Dendritic cell treated with granulocyte-macrophage colony-stimulating factor and Interleukin-4, amounts not matched to agents 40 ng/mL and 50 ng/mL, for 4 days (primary cell): ENCODE data around the gene MBNL3.

Source experiments
- H3K27ac Mint-ChIP-seq: one replicate; pipeline ENCODE4 v1.8.0; 2022; ENCODE audit warnings: mild to moderate bottlenecking, mixed read lengths
- H3K27me3 Mint-ChIP-seq: one replicate; pipeline ENCODE4 v1.8.0; 2022; ENCODE audit warnings: mild to moderate bottlenecking, mixed read lengths
- H3K36me3 Mint-ChIP-seq: one replicate; pipeline ENCODE4 v1.8.0; 2022; ENCODE audit warnings: low read depth, mixed read lengths
- H3K4me1 Mint-ChIP-seq: one replicate; pipeline ENCODE4 v1.8.0; 2022; ENCODE audit warnings: low read depth, mixed read lengths
- H3K4me3 Mint-ChIP-seq: one replicate; pipeline ENCODE4 v1.8.0; 2022; ENCODE audit warnings: mild to moderate bottlenecking, moderate library complexity, mixed read lengths
- H3K9me3 Mint-ChIP-seq: one replicate; pipeline ENCODE4 v1.8.0; 2022; ENCODE audit warnings: mixed read lengths
- intact Hi-C: fragments of 100-400 bp; cut with micrococcal nuclease; formaldehyde crosslinking; loops from one replicate; pipeline ENCODE4 v1.15.0; 2022

MBNL3 gene

GRCh38 chrX:132488819-132489577 lies at the start of gene MBNL3:
MBNL3 (minus strand) TSS chrX:132489038; CDS start chrX:132439611, 49,427 bp downstream.
- H3K4me3 Mint-ChIP-seq: peak within 1 kb of the TSS; percentile 96
- no peaks in the 10 kb centered on the region for H3K9me3 Mint-ChIP-seq
- H3K27ac Mint-ChIP-seq: peak within 1 kb of the TSS; percentile 99
- H3K36me3 Mint-ChIP-seq: peaks cover 6% of the 10 kb centered on the region
- intact Hi-C loops: loop anchor here (5.0 to 10.0 kb wide), 2 partner anchors 267 to 674 kb away; no protein-coding TSS in a partner anchor
- H3K4me1 Mint-ChIP-seq: peaks cover 11% of the 10 kb centered on the region
- H3K27me3 Mint-ChIP-seq: no peaks in the 10 kb centered on the region

- no peaks in the 10 kb centered on the region for H3K9me3 Mint-ChIP-seq
- H3K4me3 Mint-ChIP-seq: no peak overlapping the region
- no peaks in the 10 kb centered on the region for H3K36me3 Mint-ChIP-seq
- H3K4me1 Mint-ChIP-seq: no peaks in the 10 kb centered on the region
- H3K27ac Mint-ChIP-seq: no peak overlapping the region
- H3K27me3 Mint-ChIP-seq: no peaks in the 10 kb centered on the region
- intact Hi-C loops: no loop called here
These were observed 44.6 kb upstream of the MBNL3 start for GRCh38 chrX:132533409-132533808.

- intact Hi-C loops: no loop called here
- Mint-ChIP-seq H3K27ac (no peak overlapping the region), H3K4me3 (no peak overlapping the region), H3K36me3 (no peaks in the 10 kb centered on the region), H3K4me1 (no peaks in the 10 kb centered on the region), H3K9me3 (no peaks in the 10 kb centered on the region), H3K27me3 (no peaks in the 10 kb centered on the region)
These were observed 44.1 kb upstream of the MBNL3 start for GRCh38 chrX:132532913-132533312.

- no peaks in the 10 kb centered on the region for H3K9me3 Mint-ChIP-seq
- H3K4me1 Mint-ChIP-seq: no peaks in the 10 kb centered on the region
- H3K4me3 Mint-ChIP-seq: no peak overlapping the region
- intact Hi-C loops: no loop called here
- H3K27ac Mint-ChIP-seq: no peak overlapping the region
- no peaks in the 10 kb centered on the region for H3K27me3 Mint-ChIP-seq
- H3K36me3 Mint-ChIP-seq: no peaks in the 10 kb centered on the region
These were observed 43.3 kb upstream of the MBNL3 start for GRCh38 chrX:132532097-132532496.

GRCh38 chrX:132520792-132521191 lies 32.0 kb upstream of the MBNL3 start:
- H3K4me1 Mint-ChIP-seq: no peaks in the 10 kb centered on the region
- H3K27ac Mint-ChIP-seq: no peak overlapping the region
- no peaks in the 10 kb centered on the region for H3K27me3 Mint-ChIP-seq
- H3K36me3 Mint-ChIP-seq: no peaks in the 10 kb centered on the region
- intact Hi-C loops: no loop called here
- no peaks in the 10 kb centered on the region for H3K9me3 Mint-ChIP-seq
- H3K4me3 Mint-ChIP-seq: no peak overlapping the region

GRCh38 chrX:132520213-132520612 lies 31.4 kb upstream of the MBNL3 start:
- Mint-ChIP-seq H3K4me1 (no peaks in the 10 kb centered on the region), H3K27me3 (no peaks in the 10 kb centered on the region), H3K36me3 (no peaks in the 10 kb centered on the region), H3K27ac (no peak overlapping the region), H3K9me3 (no peaks in the 10 kb centered on the region), H3K4me3 (no peak overlapping the region)
- intact Hi-C loops: no loop called here

- Mint-ChIP-seq H3K36me3 (no peaks in the 10 kb centered on the region), H3K9me3 (no peaks in the 10 kb centered on the region), H3K4me3 (no peak overlapping the region), H3K4me1 (no peaks in the 10 kb centered on the region), H3K27ac (no peak overlapping the region), H3K27me3 (no peaks in the 10 kb centered on the region)
- intact Hi-C loops: no loop called here
These were observed 29.6 kb upstream of the MBNL3 start for GRCh38 chrX:132518401-132518800.

- H3K36me3 Mint-ChIP-seq: no peaks in the 10 kb centered on the region
- H3K27me3 Mint-ChIP-seq: no peaks in the 10 kb centered on the region
These were observed 20.0 kb upstream of the MBNL3 start for GRCh38 chrX:132508834-132509233.

GRCh38 chrX:132505116-132505515 lies 16.3 kb upstream of the MBNL3 start:
- Mint-ChIP-seq H3K4me1 (no peaks in the 10 kb centered on the region), H3K27me3 (no peaks in the 10 kb centered on the region), H3K36me3 (no peaks in the 10 kb centered on the region), H3K4me3 (no peak overlapping the region), H3K9me3 (no peaks in the 10 kb centered on the region), H3K27ac (no peak overlapping the region)
- intact Hi-C loops: no loop called here

More at GRCh38 chrX:132508834-132509233, 20.0 kb upstream of the MBNL3 start:
- H3K27ac Mint-ChIP-seq: no peak overlapping the region
- intact Hi-C loops: no loop called here
- H3K9me3 Mint-ChIP-seq: no peaks in the 10 kb centered on the region
- no peaks in the 10 kb centered on the region for H3K4me1 Mint-ChIP-seq
- H3K4me3 Mint-ChIP-seq: no peak overlapping the region

GRCh38 chrX:132504417-132504816 lies 15.6 kb upstream of the MBNL3 start:
- no peak overlapping the region for H3K27ac Mint-ChIP-seq
- no peaks in the 10 kb centered on the region for H3K27me3 Mint-ChIP-seq
- H3K9me3 Mint-ChIP-seq: no peaks in the 10 kb centered on the region
- no peaks in the 10 kb centered on the region for H3K4me1 Mint-ChIP-seq
- intact Hi-C loops: no loop called here
- H3K4me3 Mint-ChIP-seq: no peak overlapping the region
- no peaks in the 10 kb centered on the region for H3K36me3 Mint-ChIP-seq

- Mint-ChIP-seq H3K4me3 (no peak overlapping the region), H3K36me3 (no peaks in the 10 kb centered on the region), H3K4me1 (no peaks in the 10 kb centered on the region), H3K27ac (no peak overlapping the region), H3K9me3 (no peaks in the 10 kb centered on the region), H3K27me3 (no peaks in the 10 kb centered on the region)
- intact Hi-C loops: no loop called here
These were observed 12.8 kb upstream of the MBNL3 start for GRCh38 chrX:132501606-132502005.

GRCh38 chrX:132497432-132497831 lies 8.6 kb upstream of the MBNL3 start:
- no peaks in the 10 kb centered on the region for H3K27me3 Mint-ChIP-seq
- intact Hi-C loops: no loop called here
- no peaks in the 10 kb centered on the region for H3K4me1 Mint-ChIP-seq
- H3K9me3 Mint-ChIP-seq: no peaks in the 10 kb centered on the region
- no peaks in the 10 kb centered on the region for H3K36me3 Mint-ChIP-seq
- H3K27ac Mint-ChIP-seq: no peak overlapping the region
- H3K4me3 Mint-ChIP-seq: no peak overlapping the region

GRCh38 chrX:132493095-132493494 lies 4.3 kb upstream of the MBNL3 start:
- H3K4me3 Mint-ChIP-seq: no peak overlapping the region
- H3K27me3 Mint-ChIP-seq: no peaks in the 10 kb centered on the region
- H3K27ac Mint-ChIP-seq: no peak overlapping the region
- intact Hi-C loops: no loop called here
- H3K4me1 Mint-ChIP-seq: peaks cover 5% of the 10 kb centered on the region
- H3K9me3 Mint-ChIP-seq: no peaks in the 10 kb centered on the region
- peaks cover 6% of the 10 kb centered on the region for H3K36me3 Mint-ChIP-seq

GRCh38 chrX:132491191-132491590 lies 2.4 kb upstream of the MBNL3 start:
- Mint-ChIP-seq H3K4me1 (peaks cover 11% of the 10 kb centered on the region), H3K36me3 (peaks cover 6% of the 10 kb centered on the region), H3K27ac (peak overlapping the region; percentile 37), H3K27me3 (no peaks in the 10 kb centered on the region), H3K4me3 (peak overlapping the region; percentile 40), H3K9me3 (no peaks in the 10 kb centered on the region)
- intact Hi-C loops: no loop called here
